Measurements from ENCODE around the gene USO1. TPM values are rescaled to one million over a fixed set of nuclear protein-coding genes. Genes with fewer than 3 reads are reported as not detected.

The USO1 gene
- total and polyA plus RNA-seq, 2 of the 8 experiments (the other 6 are each of a cell fraction or from before 2014, with no cell fraction given) = 57.3 to 198 TPM

DNA sequence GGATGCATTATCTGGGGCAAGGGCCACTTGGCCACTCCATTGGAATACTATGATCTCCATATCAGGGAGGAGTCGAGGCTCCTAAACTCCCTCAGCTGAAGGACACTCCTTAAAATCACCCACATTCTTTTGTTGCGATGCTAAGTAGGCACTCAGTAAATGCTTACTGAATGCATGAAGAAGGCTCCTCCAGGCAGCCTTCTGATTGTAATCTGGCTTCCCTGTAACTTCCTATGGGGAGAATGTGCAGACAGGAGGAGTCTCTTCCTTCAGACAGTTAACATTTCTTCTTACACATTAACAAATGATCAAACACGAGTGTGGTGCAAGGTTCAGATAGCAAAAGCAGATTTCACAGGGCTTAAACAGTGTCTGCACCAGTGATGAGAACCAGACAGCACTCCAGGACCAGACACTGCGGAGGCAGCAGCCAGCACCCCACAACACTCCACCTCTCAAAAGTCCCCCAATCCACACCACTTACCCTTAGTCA, 21.4 kb upstream of the USO1 start (continued):
- no peak for TF ChIP-seq ATF2 (IDR thresholded peaks at IDR 0.05; ENCODE audit: low read length)
- no peak for TF ChIP-seq CTBP2 (IDR thresholded peaks at IDR 0.05; ENCODE audit: borderline replicate concordance, insufficient read depth, insufficient read length, low read length)
- no peak for TF ChIP-seq BCL11A (IDR thresholded peaks at IDR 0.05; ENCODE audit: low read depth in 2 of 2, low read length in 2 of 2)
